GM18519 (cell line): ENCODE measurements around the gene BPIFB3.

Source experiments
- ATAC-seq: cut with Tn5 transposase; IDR thresholded peaks from one replicate; pipeline ENCODE4 v1.9.1; 2021; ENCODE audit warnings: mild to moderate bottlenecking, moderate library complexity; ENCODE audit not compliant: unreplicated experiment, low FRiP score

BPIFB3 gene, protein sequence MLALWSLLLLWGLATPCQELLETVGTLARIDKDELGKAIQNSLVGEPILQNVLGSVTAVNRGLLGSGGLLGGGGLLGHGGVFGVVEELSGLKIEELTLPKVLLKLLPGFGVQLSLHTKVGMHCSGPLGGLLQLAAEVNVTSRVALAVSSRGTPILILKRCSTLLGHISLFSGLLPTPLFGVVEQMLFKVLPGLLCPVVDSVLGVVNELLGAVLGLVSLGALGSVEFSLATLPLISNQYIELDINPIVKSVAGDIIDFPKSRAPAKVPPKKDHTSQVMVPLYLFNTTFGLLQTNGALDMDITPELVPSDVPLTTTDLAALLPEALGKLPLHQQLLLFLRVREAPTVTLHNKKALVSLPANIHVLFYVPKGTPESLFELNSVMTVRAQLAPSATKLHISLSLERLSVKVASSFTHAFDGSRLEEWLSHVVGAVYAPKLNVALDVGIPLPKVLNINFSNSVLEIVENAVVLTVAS

DNA sequence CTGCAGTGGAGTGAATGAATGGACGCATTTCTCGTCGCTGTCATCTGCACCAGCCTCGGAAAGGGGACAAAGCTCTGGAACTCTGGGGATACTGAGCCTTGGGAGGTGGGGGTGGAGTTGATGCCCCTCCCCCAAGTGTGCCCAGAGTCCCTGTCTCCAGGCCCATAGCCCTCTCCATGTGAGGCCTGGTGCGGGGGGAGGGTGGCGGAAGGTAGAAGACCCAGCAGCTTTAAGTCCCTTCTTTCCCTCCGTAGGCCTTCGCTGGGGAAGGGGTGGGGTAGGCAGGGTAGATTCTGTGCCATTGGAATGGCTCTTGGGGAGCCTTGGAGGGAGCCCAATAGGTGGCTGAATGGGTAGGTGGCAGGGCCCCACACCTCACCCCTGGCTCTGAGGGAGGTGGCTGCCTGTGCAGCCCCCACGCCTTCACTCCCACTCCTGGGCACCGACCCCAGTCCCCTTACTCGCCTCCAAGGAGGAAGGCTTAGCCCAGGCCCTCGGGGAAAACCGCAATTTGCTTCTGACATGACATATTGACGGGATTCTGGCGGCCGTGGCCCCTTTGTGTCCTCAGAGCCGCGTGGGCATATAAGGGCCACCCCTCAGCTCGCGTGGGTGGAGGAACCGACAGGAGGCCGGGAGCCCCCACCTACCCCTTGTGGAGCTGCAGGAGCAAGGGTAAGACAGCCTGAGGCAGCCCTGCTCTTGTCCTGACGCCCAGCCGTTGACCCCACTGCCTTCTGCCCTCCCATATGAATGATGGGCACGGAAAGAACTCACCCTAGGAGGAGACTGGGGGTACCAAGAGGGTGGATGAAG lies at the start of gene BPIFB3:
TSS of gene BPIFB3 (plus strand) at position 613 of the 816 bp plus-strand sequence. CDS start 1,533 bp downstream, outside the sequence.
- ATAC-seq, result no peak

DNA sequence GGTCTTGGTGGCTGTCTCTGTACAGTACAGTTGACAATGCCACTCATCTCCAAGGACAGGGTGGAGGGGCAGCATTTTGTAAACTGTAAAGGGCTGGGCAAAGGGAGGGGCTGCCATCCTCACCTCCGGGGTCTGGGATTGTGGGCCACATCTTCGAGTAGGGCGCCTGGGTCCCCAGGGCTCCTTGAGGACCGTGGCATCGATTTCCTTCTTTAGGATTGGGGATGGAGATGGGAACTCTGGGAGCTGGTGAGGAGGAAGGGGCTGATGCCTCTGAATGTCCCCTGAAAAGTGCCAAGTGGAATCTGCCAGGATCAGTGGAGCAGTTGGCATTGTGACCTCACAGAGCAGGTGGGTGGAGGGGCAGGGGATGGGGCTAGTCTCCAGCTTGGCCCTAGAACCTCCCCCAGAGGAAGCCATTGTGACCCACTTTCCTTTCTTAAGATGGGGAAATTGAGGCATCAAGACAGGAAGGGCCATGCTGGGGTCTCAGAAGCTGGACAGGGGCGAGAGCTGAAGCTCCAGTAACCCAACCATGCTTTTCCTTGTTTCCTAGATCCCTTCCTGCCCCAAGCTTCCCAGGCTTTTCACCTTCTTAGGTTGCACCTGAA lies 49.5 kb upstream of the BPIFB3 start, which contains the start of gene SUN5:
TSS of gene SUN5 (minus strand) at position 293 of the 611 bp plus-strand sequence. CDS start at position 200, 93 bp downstream.
- no peak for ATAC-seq

DNA sequence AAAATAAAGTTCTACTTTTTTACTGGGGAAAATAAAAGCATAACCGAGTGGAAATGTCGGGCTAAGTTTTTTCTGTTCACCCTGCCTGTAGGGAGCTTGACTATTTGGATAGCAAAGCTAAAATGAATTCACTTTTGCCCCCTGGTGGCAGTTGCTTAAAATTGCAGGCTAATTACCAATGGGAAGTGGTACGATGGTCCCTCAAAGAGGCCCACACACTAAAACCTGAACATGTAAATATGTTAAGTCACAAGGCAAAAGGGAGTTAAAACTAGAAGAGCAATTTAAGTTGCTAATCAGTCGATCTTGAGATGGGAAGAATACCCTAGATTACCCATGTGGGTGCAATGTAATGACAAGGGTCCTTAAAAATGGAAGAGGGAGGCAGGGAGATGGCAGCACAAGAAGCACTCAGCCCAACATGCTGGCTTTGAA lies 48.6 kb upstream of the BPIFB3 start:
- no peak for ATAC-seq

DNA sequence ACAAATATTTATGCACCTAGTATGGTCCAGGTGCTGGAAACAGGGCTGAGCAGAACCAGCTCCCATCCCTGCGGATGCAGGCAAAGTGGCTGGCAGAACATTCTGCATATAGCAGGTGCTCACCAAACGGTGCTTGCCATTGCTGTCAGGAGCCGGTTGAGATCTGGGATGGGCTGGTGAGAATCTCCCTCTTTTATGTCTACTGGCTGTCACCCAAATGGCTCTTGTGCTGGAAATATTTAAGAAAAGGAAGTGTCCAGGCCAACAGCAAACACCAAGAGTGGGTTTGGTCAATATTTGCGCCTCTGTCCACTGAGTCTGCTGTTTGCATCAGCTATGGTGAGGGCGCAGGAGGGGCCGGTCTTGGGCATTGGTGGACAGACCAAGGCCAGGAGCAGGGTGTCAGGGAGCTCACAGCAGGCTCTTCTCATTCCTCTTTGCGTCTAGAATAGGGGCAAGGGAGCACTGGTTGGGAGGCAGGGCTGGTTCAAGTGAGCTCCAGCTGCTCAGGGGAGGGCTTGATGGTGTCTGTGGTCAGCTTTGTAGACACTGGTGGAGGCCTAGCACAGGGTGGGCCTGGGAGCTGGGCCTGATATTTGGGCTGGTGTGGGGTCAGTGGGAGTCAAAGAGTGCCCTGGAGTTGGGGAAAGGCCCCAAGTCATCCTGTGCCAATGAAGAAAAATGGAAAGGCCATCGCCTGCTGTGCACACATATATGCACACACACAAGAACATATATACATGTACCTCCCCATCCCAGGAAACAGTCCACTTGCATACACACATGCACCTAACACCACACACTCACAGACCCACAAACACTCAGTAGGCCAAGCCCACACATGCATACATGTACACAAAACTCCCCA lies 47.6 kb upstream of the BPIFB3 start:
- ATAC-seq, result no peak

DNA sequence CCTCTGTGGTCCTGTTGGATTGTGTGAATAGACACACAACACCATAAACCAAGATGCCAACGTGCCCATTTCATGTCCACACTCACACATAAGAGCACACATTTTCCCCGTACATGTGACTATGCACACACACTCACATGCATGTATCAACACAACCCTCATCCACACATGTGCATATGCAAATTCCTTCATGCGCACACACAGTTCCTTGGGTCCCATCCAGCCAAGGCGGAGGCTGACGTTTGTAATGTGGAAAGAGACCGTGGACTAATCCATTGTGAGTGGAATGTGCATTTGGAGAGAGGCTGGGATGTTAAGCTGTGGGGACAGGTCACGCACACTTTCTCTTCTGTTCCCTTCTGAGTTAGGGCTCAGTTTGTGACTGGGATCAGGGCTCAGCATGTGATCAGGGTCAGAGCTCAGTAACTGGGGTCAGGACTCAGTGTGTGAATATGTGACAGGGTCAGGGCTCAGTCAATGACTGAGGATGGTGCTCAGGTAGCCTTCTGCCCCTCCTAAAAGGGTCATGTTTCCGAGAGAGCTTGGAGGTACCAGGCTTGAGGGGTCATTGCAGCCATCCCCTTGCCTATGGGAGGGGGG lies 46.8 kb upstream of the BPIFB3 start:
- ATAC-seq, result no peak

DNA sequence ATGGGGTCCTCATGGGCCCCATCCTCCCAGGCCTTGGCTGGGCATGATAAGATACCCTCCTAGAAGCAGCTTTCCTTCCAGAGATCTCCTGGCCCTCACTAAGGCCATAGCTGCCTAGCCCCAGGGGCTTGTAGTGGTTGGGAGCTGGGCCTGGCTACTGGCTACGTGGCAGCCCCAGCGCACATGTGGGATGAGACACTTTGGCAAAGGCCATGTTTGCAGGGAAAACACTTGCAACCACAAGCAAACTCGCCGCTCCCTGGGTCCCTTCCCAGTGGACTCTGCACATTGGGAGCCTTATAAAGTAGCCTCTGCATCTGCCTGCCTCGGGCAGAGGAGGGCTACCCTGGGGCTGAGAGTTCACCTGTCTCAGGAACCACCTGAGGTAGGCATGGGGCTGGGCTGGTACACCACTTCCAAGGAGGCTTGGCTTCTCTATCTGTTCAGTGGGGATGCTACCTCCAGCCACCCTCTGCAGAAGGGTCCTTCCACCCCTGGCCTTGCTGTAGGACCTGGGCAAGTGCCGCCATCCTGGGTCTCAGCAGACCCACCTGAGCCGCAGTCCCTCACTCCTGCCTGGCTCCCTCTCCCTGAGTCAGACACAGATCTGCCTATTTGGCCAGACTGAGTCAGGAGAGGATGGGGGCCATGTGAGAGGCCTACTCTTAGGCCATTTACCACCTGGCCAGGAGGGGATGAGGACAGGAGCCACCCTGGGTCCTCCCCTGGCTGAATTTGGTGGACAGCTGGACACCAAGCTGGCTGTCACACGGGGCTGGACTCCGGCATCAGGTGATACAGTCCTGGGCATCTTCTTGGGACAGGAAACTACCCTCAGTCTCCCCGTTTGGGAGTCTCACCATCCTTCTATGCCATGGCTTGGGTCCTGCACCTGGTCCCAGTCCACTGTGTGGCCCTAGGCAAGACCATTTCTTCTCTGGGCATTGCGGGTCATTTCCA lies 46.0 kb upstream of the BPIFB3 start, which contains the start of gene BPIFB2:
TSS of gene BPIFB2 (plus strand) at position 329 of the 960 bp plus-strand sequence. CDS start 871 bp downstream, outside the sequence.
- no peak for ATAC-seq

DNA sequence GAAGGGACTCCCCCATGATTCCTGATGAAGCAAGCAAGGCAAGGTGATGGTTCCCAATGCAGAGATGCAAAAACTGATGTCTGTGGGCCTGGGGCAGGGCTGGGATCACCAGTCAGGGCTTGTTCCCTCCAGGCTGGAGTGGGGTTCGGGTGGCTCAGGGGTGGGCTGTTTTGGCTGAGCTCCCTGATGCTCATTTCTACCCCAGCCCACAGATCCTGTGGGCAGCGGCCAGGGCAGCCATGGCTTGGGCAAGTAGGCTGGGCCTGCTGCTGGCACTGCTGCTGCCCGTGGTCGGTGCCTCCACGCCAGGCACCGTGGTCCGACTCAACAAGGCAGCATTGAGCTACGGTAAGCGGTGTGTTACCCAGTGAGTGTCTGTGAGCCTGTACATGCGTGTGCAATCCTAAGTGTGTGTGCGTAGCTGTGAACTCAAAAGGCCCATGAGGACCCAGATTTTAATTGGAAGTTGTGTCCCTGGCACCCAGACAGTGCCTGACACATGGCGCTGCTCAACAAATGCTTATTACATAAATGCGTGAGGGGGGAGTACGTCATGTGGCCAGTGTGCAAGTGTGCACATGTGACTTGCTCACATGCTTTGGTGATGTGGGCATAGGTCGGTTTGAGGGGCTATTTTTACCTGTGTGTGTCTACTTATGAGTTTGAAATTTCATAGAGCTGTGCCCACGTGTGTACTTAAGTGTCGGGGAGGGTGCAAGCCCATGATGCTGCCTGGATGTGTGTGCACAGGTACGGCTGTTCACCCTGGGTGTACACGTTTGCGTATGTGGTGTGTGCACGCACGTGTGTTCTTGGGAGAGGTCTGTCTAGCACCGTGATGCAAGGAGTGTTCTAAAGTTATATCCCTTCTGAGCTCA lies 45.1 kb upstream of the BPIFB3 start:
- no peak for ATAC-seq

DNA sequence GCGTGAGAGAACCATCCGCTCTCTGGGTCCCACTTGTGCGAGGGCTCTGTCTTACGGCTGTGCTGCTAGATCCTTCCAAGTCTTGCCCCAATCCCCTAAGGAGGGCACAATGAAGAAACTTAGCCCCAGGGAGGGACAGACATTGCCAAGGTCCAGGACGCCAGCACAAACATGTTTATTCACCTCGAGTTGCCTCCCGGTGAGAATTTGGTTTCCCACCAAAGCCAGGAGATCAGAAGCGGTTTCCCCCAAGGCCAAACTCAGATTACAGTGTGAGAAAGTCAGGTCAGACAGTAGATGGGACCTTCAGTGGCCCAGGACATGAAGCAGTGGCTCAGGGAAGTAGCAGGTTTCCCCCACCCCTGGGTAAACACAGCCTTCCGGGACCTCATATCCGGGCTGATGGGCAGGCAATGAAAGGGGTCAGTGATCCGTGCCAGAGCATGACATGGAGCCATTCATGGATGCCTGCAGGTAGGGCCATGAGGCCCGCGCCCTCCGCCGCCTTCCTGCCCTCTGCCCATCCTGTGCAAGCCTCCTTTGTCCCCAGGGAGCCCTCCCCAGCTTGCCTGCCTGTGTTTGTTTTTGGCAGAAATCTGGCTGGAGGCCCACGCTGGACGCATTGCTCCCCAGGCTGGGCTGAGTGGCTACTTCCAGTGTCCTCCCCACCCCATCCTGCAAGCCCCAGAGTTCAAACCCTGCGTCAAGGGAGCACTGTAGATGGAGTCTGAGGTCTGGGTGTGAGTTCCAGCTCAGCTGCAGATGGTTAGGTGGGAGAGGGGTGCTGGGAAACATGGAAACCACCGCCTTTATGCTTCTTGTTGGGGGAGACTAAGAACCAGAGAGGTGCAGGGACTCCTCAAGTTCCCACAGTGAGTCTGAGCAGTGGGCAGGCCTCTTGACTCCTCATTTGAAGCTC lies 44.2 kb upstream of the BPIFB3 start:
- no peak for ATAC-seq

DNA sequence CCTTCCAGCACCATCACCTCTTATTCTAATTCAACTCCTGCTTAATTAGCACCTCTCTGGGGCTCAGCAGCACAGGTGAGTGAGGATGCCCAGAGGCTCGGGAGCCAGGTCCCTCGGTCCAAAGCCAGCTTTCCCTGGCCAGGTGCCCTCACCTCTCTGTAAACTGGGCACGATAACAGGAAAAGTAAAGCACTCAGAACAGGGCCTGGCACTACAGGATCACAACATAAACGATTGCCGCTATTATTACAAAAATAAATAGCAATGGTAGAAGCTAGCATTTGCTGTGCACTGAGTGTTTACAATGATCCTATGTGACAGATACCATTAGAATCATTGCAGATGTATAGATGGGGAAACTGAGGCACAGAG lies 43.6 kb upstream of the BPIFB3 start:
- ATAC-seq, result no peak

DNA sequence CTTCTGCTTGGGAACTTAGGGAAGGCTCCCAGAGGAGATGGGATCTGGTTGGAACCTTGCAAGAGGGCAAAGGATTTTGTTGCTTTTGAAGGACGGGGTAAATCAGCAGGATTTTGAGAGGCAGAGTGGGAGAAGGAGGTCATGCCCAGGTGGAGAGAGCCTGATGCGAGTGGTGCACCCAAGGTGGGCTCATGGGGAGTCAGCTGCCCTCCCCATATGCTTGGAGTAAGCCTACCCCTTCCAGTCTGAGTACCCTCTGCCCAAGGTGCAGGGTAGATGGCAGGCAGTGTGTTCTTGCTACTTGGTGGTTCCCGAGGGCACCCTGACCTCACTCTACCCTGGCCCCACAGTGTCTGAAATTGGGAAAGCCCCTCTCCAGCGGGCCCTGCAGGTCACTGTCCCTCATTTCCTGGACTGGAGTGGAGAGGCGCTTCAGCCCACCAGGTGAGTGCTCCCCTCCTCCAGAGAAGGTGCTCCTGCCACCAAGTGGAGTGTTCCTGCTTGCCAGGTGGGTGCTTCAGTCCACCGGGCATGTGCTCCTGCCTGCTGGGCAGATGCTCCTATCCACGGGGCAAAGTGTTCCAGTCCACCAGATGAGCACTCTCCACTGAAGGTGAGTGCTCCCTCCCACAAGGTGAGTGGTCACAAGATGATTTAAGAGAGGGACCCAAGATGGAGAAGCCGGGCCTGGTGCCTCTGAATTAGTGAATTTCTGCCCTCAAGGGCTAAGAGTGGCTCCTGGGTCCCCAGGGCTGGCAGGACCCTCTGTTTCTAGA lies 42.8 kb upstream of the BPIFB3 start:
- ATAC-seq, result no peak

DNA sequence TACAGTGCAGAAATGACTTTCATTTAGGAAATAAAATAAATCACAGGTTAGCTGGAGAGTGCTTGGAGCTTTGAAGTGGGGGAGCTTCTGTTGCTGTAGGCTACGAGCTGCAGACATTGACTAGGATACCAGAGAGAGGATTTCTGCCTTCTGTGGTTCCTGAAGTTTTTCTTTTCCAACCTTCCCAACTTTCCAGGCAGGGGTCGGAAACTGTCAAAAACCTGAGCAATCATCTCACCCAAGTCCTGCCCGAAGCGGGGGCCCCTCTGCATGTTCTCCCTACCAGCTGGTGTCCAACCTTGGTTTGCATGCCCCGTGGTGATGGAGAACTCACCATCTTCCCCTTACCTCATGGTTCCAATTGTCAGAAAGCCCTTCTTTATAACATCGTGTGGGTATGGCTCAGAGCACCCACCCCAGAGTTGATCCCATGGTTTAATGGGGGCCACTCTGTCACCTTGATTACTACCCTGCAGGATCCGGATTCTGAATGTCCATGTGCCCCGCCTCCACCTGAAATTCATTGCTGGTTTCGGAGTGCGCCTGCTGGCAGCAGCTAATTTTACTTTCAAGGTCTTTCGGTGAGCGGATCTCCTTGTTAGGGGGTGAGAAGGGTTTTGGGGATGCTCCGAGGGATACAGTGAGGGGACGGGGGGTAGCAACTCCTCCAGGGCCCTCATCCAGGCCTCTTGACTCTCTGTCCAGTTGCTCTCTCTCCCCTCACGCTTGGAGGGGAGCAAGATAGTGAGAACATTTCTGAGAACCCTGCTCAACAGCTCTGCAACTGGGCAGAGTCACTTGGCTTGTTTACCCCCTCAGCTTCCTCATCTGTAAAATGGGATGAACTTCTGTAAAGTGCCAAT lies 41.1 kb upstream of the BPIFB3 start:
- no peak for ATAC-seq

DNA sequence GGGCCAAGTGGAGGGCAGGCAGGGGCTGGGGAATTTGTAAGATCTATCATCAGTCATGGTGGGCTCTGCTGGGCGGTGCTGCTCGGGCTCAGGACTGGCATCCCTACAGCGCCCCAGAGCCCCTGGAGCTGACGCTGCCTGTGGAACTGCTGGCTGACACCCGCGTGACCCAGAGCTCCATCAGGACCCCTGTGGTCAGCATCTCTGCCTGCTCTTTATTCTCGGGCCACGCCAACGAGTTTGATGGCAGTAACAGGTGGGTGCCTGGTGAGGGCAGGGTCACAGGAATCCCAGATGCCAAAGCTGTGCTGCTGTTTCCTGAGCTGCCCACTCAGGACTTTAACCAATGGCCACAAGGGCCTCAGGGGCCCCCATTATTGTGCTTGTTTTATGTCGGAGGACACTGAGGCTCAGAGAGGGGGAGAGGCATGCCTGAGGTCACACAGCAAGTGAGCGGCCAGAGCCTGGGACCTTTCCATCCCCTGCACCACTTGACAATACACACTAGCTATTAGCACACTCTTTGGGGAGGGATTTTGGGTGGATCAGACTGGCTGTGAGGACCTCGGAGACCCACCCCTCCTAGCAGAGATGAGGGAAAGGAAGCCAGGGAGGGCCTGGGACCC lies 39.9 kb upstream of the BPIFB3 start:
- no peak for ATAC-seq

DNA sequence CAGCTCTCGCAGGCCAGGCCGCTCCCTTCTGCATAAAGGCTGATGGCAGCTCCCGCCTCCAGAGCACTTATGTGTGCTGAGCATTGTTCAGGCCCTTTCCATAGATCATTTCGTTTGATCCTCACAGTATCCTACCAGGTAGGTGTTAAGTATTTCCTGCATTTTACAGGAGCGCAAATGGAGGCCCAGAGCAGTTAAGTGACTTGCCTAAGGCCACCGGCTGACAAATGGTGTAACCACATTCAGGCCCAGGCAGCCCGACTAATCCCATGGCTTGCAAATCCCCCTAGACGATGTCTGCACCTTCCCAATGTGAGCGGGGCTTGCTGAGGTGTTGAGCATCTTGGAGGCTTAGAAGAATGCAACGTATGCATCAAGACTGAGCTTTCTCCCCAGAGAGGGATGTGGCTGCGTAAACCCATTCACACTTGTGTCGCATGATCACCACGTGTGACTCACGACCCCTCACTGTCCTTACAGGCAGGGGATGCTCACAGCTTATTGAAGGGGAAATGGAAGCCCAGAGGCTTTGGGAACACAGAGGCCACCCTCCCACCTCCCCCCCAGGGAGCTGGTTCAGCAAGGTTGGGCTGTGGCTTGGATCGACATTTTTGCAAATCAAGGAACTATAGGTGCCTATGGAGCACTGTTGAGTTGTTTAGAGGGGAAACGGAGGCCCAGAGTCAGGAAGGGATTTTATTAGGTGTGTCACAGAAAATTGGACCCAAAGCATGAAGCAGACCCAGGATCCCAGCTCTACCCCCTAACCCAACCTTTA lies 39.2 kb upstream of the BPIFB3 start:
- no peak for ATAC-seq

DNA sequence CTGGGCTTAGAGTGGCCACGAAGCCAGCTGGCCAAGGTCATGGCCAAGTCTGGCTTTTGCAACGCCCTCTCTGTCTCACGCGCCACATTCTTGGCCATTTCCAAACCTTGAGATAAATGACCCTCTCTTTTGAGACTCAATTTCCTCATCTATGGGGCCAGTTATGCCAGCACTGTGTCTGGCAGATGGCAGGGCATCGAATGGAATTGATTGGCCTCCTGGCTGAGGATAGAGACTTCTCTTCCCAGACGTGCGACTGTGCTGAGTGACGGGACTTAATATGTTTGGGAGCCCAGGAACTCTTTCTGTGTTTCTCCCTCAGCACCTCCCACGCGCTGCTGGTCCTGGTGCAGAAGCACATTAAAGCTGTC lies 38.6 kb upstream of the BPIFB3 start:
- no peak for ATAC-seq
